ENCODE measurements around the gene TRIM62. TPM values are rescaled to one million over a fixed set of nuclear protein-coding genes. Genes with fewer than 3 reads are reported as not detected.

TRIM62 gene
- total RNA-seq, 1 donor from 2014 or later, result 1.4 TPM

DNA sequence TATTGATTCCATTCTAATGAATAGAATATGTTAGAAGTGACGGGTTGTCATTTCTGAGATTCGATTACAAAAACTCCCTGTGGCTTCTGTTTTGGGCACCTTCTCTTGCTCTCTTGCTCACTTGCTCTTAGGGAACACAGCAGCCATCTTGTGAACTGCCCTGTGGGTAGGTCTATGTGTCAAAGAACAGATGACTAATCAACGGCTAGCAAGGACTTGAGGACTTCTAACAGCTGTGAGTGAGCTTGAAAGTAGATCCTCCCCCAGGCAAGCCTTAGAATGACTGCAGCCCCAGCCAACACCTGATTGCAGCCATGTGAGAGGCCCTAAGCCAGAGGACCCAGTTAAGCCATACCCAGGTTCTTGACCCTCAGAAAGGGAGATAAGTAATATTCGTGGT, 51.5 kb downstream of the TRIM62 start:
- H3K9me3 ChIP-seq (ENCODE audit: low read depth), result no peaks in the 10 kb centered on the region
- no peaks in the 10 kb centered on the region for H3K27me3 ChIP-seq
- no peaks in the 10 kb centered on the region for H3K36me3 ChIP-seq
- no peak overlapping the region for H2AFZ ChIP-seq (replicated peaks)
- H3F3A ChIP-seq (ENCODE audit: low read depth), result no peaks in the 10 kb centered on the region
- Mint-ChIP-seq H3K27me3 (ENCODE audit: insufficient read depth, low read depth) (peaks cover 5% of the 10 kb centered on the region), H3K27ac (no peak overlapping the region), H3K36me3 (peaks cover 2% of the 10 kb centered on the region), H3K4me3 (no peak overlapping the region), H3K9me3 (peaks cover 2% of the 10 kb centered on the region), H3K4me1 (peaks cover 16% of the 10 kb centered on the region)
- no peak overlapping the region for H3K9ac ChIP-seq
- no peak overlapping the region for H3K4me2 ChIP-seq
- TF ChIP-seq EZH2phosphoT487 (IDR thresholded peaks at IDR 0.05) (no peak), EZH2 (IDR thresholded peaks at IDR 0.05) (no peak), CTCF (IDR thresholded peaks at IDR 0.05) (no peak)
- no peaks in the 10 kb centered on the region for H4K20me1 ChIP-seq (ENCODE audit: low read depth)
- H3K79me2 ChIP-seq (ENCODE audit: low read depth), result no peaks in the 10 kb centered on the region
- H3K4me3 ChIP-seq, result no peak overlapping the region
- no peak for DNase-seq (ENCODE audit: low spot score)
- no peak overlapping the region for H3K27ac ChIP-seq
- H3K4me1 ChIP-seq, result no peaks in the 10 kb centered on the region

- Histone ChIP-seq H3K4me3 (no peak overlapping the region), H2AFZ (replicated peaks) (no peak overlapping the region), H4K20me1 (ENCODE audit: low read depth) (no peaks in the 10 kb centered on the region), H3K9me3 (ENCODE audit: low read depth) (no peaks in the 10 kb centered on the region), H3K4me2 (no peak overlapping the region), H3K79me2 (ENCODE audit: low read depth) (no peaks in the 10 kb centered on the region), H3F3A (ENCODE audit: low read depth) (no peaks in the 10 kb centered on the region), H3K27ac (no peak overlapping the region), H3K36me3 (no peaks in the 10 kb centered on the region), H3K27me3 (no peaks in the 10 kb centered on the region), H3K4me1 (no peaks in the 10 kb centered on the region), H3K9ac (no peak overlapping the region)
- Mint-ChIP-seq H3K9me3 (peaks cover 2% of the 10 kb centered on the region), H3K4me1 (peaks cover 16% of the 10 kb centered on the region), H3K27me3 (ENCODE audit: insufficient read depth, low read depth) (peaks cover 3% of the 10 kb centered on the region), H3K27ac (no peak overlapping the region), H3K4me3 (no peak overlapping the region), H3K36me3 (peaks cover 2% of the 10 kb centered on the region)
- DNase-seq (ENCODE audit: low spot score), result no peak
- TF ChIP-seq EZH2 (IDR thresholded peaks at IDR 0.05), result no peak
- no peak for TF ChIP-seq EZH2phosphoT487 (IDR thresholded peaks at IDR 0.05)
- no peak for TF ChIP-seq CTCF (IDR thresholded peaks at IDR 0.05)
Measured at GRCh38 chr1:33128781-33129180, 53.1 kb downstream of the TRIM62 start.

DNA sequence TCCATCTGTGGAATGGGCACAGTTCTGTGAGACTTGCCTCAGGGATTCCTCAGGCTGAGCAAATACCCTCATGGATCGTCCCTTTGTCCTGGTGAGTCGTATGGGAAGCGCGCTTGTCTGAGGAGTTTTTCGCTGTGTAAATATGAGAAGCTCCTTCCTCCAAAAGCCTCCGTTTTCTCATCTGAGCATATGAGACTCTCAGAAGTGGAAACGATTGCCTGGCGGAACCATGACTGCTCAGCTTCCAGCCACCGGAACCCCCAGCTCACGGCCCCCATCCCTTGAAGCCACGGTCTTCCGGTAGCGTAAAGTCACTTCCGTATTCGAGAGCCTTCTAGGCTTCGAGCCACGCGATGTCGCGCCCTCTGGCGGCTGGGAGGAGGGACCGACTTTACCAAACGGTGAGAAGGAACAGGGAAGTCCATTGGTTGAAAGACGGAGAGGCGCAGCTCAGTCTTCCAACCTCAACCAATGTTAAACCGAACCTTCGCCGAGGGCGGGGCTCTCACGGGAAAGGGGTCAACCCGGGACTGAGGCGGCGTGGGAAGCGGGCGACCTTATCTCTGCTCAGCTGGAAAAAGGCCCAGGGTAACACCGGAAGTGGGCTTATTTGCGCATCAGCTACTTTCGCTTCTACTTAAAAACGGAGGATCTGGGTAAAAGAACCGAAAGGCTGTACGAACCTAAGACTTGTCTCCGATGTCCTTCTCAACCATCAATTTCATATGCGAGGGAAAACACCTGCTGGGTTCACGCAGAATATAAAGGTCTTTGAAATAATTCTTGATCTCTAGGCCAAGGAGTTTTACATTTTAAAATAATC, 54.6 kb downstream of the TRIM62 start:
- Histone ChIP-seq H3K9ac (no peak overlapping the region), H3F3A (ENCODE audit: low read depth) (no peaks in the 10 kb centered on the region), H3K4me2 (no peak overlapping the region), H2AFZ (replicated peaks) (no peak overlapping the region), H3K4me1 (no peaks in the 10 kb centered on the region), H3K4me3 (peak overlapping the region; percentile 30), H3K27ac (no peak overlapping the region), H3K27me3 (no peaks in the 10 kb centered on the region), H3K79me2 (ENCODE audit: low read depth) (no peaks in the 10 kb centered on the region), H4K20me1 (ENCODE audit: low read depth) (no peaks in the 10 kb centered on the region), H3K9me3 (ENCODE audit: low read depth) (no peaks in the 10 kb centered on the region), H3K36me3 (no peaks in the 10 kb centered on the region)
- DNase-seq (ENCODE audit: low spot score), result peak; percentile 76
- Mint-ChIP-seq H3K4me1 (peaks cover 16% of the 10 kb centered on the region), H3K36me3 (peaks cover 2% of the 10 kb centered on the region), H3K27ac (peak overlapping the region; percentile 33), H3K4me3 (peak overlapping the region; percentile 92), H3K9me3 (peaks cover 2% of the 10 kb centered on the region), H3K27me3 (ENCODE audit: insufficient read depth, low read depth) (peaks cover 3% of the 10 kb centered on the region)
- TF ChIP-seq EZH2phosphoT487 (IDR thresholded peaks at IDR 0.05), result no peak
- TF ChIP-seq CTCF (IDR thresholded peaks at IDR 0.05), result peak; percentile 41
